ENCODE results near the gene TOMM70.

- TF ChIP-seq, protein P1, sequence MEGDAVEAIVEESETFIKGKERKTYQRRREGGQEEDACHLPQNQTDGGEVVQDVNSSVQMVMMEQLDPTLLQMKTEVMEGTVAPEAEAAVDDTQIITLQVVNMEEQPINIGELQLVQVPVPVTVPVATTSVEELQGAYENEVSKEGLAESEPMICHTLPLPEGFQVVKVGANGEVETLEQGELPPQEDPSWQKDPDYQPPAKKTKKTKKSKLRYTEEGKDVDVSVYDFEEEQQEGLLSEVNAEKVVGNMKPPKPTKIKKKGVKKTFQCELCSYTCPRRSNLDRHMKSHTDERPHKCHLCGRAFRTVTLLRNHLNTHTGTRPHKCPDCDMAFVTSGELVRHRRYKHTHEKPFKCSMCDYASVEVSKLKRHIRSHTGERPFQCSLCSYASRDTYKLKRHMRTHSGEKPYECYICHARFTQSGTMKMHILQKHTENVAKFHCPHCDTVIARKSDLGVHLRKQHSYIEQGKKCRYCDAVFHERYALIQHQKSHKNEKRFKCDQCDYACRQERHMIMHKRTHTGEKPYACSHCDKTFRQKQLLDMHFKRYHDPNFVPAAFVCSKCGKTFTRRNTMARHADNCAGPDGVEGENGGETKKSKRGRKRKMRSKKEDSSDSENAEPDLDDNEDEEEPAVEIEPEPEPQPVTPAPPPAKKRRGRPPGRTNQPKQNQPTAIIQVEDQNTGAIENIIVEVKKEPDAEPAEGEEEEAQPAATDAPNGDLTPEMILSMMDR (IDR thresholded peaks at IDR 0.05): no peak
- no peak for TF ChIP-seq POLR2A (IDR thresholded peaks at IDR 0.05)
These were observed 15.3 kb upstream of the TOMM70 start for GRCh38 chr3:100416176-100416575.
